HL-60 (cell line): Measurements from ENCODE around the gene GSAP.

Source experiments
- DNase-seq, 2 experiments: peaks; one replicate each; pipeline ENCODE4 v3.0.0-alpha.2; 2010 to 2020; ENCODE audit warnings: low read depth in 1 of 2, low spot score in 1 of 2
- H3K27ac ChIP-seq: fragments of 250-450 bp; sonication (Bioruptor Pico); replicated peaks from 2 replicates; pipeline ENCODE4 v1.5.1; 2020; ENCODE audit warnings: mild to moderate bottlenecking, moderate library complexity
- H3K27me3 ChIP-seq: fragments of 250-450 bp; sonication (Bioruptor Pico); 2 replicates; pipeline ENCODE4 v1.5.1; 2021; ENCODE audit warnings: mild to moderate bottlenecking, moderate library complexity; ENCODE audit not compliant: insufficient read depth, poor library complexity, severe bottlenecking
- H3K4me3 ChIP-seq: replicated peaks from 2 replicates; pipeline ENCODE4 v1.5.1; 2011; ENCODE audit warnings: mild to moderate bottlenecking, control low read depth, low read length; ENCODE audit not compliant: insufficient read depth
- GABPA ChIP-seq: IDR thresholded peaks from 2 replicates; pipeline ENCODE4 v1.6.1; 2012; ENCODE audit warnings: low read depth
- POLR2AphosphoS5 ChIP-seq: IDR thresholded peaks from 2 replicates; pipeline ENCODE4 v1.6.1; 2012; ENCODE audit warnings: low read depth
- SPI1 ChIP-seq: IDR thresholded peaks from 2 replicates; pipeline ENCODE4 v1.6.1; 2012; ENCODE audit warnings: low read depth, mild to moderate bottlenecking, borderline replicate concordance
- TF ChIP-seq, protein P1 (sequence below): IDR thresholded peaks from 2 replicates; pipeline ENCODE4 v1.6.1; 2012; ENCODE audit warnings: low read depth; ENCODE audit not compliant: insufficient replicate concordance
- TF ChIP-seq, protein P2 (sequence below): IDR thresholded peaks from one replicate; pipeline ENCODE4 v1.5.1; 2011; ENCODE audit warnings: low read length, control low read depth, inconsistent platforms; ENCODE audit not compliant: insufficient read depth

GSAP gene

DNA sequence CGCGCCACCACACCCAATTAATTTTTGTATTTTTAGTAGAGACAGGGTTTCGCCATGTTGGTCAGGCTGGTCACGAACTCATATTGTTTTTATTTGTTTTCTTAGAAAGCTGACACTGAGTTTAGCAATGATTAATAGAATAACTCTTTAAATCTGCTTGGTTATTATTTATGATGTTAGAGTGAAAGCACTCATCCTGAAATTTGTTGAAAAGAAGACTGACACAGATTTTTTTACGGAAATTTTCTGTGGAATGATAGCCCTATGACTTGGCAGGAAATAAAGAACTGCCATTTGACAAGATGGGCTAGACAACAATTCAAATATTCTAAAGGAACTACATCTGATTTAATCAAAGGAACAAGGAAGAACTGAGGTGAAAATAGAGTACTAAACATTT is 4.3 kb upstream of the GSAP start:
- no peak for DNase-seq
- no peak overlapping the region for H3K4me3 ChIP-seq
- no peaks in the 10 kb centered on the region for H3K27me3 ChIP-seq
- TF ChIP-seq, protein P1, sequence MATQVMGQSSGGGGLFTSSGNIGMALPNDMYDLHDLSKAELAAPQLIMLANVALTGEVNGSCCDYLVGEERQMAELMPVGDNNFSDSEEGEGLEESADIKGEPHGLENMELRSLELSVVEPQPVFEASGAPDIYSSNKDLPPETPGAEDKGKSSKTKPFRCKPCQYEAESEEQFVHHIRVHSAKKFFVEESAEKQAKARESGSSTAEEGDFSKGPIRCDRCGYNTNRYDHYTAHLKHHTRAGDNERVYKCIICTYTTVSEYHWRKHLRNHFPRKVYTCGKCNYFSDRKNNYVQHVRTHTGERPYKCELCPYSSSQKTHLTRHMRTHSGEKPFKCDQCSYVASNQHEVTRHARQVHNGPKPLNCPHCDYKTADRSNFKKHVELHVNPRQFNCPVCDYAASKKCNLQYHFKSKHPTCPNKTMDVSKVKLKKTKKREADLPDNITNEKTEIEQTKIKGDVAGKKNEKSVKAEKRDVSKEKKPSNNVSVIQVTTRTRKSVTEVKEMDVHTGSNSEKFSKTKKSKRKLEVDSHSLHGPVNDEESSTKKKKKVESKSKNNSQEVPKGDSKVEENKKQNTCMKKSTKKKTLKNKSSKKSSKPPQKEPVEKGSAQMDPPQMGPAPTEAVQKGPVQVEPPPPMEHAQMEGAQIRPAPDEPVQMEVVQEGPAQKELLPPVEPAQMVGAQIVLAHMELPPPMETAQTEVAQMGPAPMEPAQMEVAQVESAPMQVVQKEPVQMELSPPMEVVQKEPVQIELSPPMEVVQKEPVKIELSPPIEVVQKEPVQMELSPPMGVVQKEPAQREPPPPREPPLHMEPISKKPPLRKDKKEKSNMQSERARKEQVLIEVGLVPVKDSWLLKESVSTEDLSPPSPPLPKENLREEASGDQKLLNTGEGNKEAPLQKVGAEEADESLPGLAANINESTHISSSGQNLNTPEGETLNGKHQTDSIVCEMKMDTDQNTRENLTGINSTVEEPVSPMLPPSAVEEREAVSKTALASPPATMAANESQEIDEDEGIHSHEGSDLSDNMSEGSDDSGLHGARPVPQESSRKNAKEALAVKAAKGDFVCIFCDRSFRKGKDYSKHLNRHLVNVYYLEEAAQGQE: no peak
- TF ChIP-seq SPI1: no peak
- TF ChIP-seq, protein P2, sequence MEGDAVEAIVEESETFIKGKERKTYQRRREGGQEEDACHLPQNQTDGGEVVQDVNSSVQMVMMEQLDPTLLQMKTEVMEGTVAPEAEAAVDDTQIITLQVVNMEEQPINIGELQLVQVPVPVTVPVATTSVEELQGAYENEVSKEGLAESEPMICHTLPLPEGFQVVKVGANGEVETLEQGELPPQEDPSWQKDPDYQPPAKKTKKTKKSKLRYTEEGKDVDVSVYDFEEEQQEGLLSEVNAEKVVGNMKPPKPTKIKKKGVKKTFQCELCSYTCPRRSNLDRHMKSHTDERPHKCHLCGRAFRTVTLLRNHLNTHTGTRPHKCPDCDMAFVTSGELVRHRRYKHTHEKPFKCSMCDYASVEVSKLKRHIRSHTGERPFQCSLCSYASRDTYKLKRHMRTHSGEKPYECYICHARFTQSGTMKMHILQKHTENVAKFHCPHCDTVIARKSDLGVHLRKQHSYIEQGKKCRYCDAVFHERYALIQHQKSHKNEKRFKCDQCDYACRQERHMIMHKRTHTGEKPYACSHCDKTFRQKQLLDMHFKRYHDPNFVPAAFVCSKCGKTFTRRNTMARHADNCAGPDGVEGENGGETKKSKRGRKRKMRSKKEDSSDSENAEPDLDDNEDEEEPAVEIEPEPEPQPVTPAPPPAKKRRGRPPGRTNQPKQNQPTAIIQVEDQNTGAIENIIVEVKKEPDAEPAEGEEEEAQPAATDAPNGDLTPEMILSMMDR: no peak
- no peak for TF ChIP-seq GABPA
- no peak for TF ChIP-seq POLR2AphosphoS5
- H3K27ac ChIP-seq: no peak overlapping the region

DNA sequence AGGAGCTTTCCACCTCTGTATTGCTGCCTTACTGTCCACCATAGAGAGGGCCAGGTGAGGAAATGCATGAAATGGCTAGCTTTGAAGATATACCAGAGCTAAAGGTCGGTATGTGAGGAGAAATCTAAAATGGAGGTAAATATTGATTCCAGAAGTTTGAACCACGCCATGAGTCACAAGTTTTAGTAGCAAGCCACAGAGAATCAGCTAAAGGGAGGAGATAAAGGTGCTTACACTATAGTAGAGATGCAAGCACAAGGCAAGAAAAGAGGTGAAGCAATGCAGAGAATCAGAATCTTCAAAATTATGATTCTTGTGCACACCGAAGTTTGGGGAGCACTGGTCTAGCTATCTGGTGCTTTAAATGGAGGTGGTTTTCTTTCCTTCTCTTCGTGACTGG is 3.0 kb upstream of the GSAP start:
- Histone ChIP-seq H3K4me3 (no peak overlapping the region), H3K27me3 (no peaks in the 10 kb centered on the region), H3K27ac (no peak overlapping the region)
- TF ChIP-seq, protein P1: no peak
- TF ChIP-seq SPI1 (no peak), GABPA (no peak)
- no peak for DNase-seq

DNA sequence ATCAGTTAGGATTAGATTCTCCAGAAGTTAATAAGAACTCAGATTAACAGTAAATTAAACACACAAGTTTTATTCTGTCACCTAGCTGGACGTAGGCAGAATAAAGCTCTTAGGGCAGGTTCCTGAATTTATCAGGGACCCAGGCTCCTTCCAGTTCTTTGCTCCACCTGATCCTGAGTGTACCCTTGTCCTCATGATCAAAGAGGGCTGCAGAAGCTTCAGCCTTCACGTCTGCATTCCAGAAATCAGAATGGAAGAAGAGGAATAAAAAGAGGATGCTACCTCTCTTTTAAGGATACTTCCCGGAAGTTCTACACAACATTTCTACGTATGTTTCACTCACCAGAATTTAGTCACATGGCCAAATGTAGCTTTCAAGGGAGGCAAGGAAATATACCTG is 1.7 kb upstream of the GSAP start:
- Histone ChIP-seq H3K4me3 (no peak overlapping the region), H3K27ac (no peak overlapping the region), H3K27me3 (no peaks in the 10 kb centered on the region)
- TF ChIP-seq, protein P1: no peak
- TF ChIP-seq GABPA: no peak
- TF ChIP-seq SPI1: no peak
- TF ChIP-seq POLR2AphosphoS5: no peak
- DNase-seq: no peak

DNA sequence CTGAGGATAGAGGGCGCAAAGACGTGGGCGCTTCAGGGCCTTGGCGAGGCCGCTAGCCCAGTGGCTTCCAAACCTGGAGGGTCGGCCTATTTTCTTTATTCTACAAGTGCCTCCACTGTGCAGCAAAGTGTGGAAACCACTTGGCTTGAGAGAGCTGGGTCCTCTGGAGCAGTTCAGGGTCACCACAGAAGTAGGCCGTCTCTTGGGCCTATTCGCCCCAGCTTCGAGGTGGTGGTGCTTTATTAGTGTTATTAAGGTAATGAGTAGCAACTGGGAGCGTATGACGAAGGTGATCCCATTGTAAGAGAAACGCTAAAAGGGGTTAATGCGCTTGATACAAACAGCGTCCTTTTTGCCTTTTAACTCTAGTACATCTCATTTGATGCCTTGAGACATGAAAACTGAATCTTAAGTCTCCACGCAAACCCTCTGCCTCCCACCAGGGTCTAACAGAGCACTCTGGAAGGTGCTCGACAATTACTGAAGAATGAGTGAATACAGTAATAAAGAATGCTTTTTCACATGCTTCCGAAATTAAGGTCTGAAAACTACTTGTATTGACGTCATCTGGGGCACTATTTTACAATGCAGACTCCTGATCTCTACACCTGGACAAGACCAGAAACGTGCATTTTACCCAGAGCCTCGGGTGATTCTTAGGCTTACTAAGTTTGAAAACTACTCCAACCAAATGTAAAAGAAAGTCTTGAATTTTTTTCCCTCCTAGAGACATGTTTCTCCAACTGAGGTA is 647 bp upstream of the GSAP start:
- no peak for DNase-seq
- Histone ChIP-seq H3K27me3 (no peaks in the 10 kb centered on the region), H3K4me3 (peak overlapping the region; percentile 56), H3K27ac (no peak overlapping the region)
- TF ChIP-seq, protein P1: no peak
- TF ChIP-seq, protein P2: no peak
- no peak for TF ChIP-seq SPI1
- no peak for TF ChIP-seq POLR2AphosphoS5
- TF ChIP-seq GABPA: no peak
